SU-DHL-6 (cell line): ENCODE results near the gene BZW2.

ENCODE experiments used
- H2AFZ ChIP-seq: fragments of 200-600 bp; sonication (generic); 2 replicates; pipeline ENCODE4 v1.6.1; 2014; ENCODE audit warnings: low read depth, mild to moderate bottlenecking, moderate library complexity, mixed read lengths, antibody characterized with exemption, low read length; ENCODE audit not compliant: severe bottlenecking
- H3F3A ChIP-seq: fragments of 200-600 bp; shearing (Covaris generic); 2 replicates; pipeline ENCODE4 v1.6.0; 2016; ENCODE audit warnings: antibody characterized with exemption, mild to moderate bottlenecking; ENCODE audit not compliant: insufficient read depth
- H3K27ac ChIP-seq: fragments of 200-600 bp; sonication (generic); 2 replicates; pipeline ENCODE4 v1.5.1; 2016; ENCODE audit warnings: low read depth, mild to moderate bottlenecking, low read length, moderate library complexity, mixed read lengths
- H3K27me3 ChIP-seq: fragments of 200-600 bp; sonication (generic), shearing (Covaris generic); 2 replicates; pipeline ENCODE4 v1.6.0; 2014; ENCODE audit warnings: mild to moderate bottlenecking, low read length
- H3K36me3 ChIP-seq: fragments of 200-600 bp; sonication (generic); 2 replicates; pipeline ENCODE4 v1.6.1; 2014; ENCODE audit warnings: mild to moderate bottlenecking, low read length, mixed read lengths
- H3K4me2 ChIP-seq: fragments of 300-600, 200-600 bp; shearing (Covaris generic), sonication (generic); 2 replicates; pipeline ENCODE4 v1.6.0; 2014; ENCODE audit warnings: low read length, low read depth, mild to moderate bottlenecking; ENCODE audit not compliant: poor library complexity, severe bottlenecking
- H3K4me3 ChIP-seq: fragments of 200-600 bp; sonication (generic); 2 replicates; pipeline ENCODE4 v1.5.1; 2014; ENCODE audit warnings: antibody characterized with exemption, low read length, mild to moderate bottlenecking, mixed read lengths; ENCODE audit not compliant: insufficient read depth, poor library complexity, severe bottlenecking
- H3K79me2 ChIP-seq: fragments of 200-600 bp; sonication (generic); 2 replicates; pipeline ENCODE4 v1.6.1; 2014; ENCODE audit warnings: mild to moderate bottlenecking, low read length, moderate library complexity; ENCODE audit not compliant: insufficient read depth
- H3K9ac ChIP-seq: fragments of 200-600 bp; sonication (generic); 2 replicates; pipeline ENCODE4 v1.7.0; 2014; ENCODE audit warnings: mild to moderate bottlenecking, low read length
- H3K9me2 ChIP-seq: fragments of 200-600 bp; sonication (generic); replicated peaks from 2 replicates; pipeline ENCODE4 v1.6.1; 2014; ENCODE audit warnings: low read length; ENCODE audit not compliant: insufficient read depth
- H3K9me3 ChIP-seq: fragments of 200-600 bp; sonication (generic); 2 replicates; pipeline ENCODE4 v1.6.1; 2014; ENCODE audit warnings: low read length, mixed read lengths; ENCODE audit not compliant: insufficient read depth
- H4K20me1 ChIP-seq: fragments of 200-600 bp; sonication (generic); 2 replicates; pipeline ENCODE4 v1.6.1; 2014; ENCODE audit warnings: low read depth, mild to moderate bottlenecking, antibody characterized with exemption, low read length, moderate library complexity, mixed read lengths
- EZH2phosphoT487 ChIP-seq: fragments of 200-600 bp; sonication (generic), shearing (Covaris generic); conservative IDR thresholded peaks from 2 replicates; pipeline ENCODE4 v1.6.1; 2018; ENCODE audit warnings: mild to moderate bottlenecking, antibody characterized with exemption, low read length, moderate library complexity, mixed read lengths
- TF ChIP-seq, protein P1 (sequence below): fragments of 200-600 bp; sonication (generic); IDR thresholded peaks from one replicate; pipeline ENCODE4 v1.5.1; 2017; ENCODE audit warnings: antibody characterized with exemption, mild to moderate bottlenecking, low read length, moderate library complexity; ENCODE audit not compliant: insufficient read depth, poor library complexity, severe bottlenecking

Gene BZW2

DNA sequence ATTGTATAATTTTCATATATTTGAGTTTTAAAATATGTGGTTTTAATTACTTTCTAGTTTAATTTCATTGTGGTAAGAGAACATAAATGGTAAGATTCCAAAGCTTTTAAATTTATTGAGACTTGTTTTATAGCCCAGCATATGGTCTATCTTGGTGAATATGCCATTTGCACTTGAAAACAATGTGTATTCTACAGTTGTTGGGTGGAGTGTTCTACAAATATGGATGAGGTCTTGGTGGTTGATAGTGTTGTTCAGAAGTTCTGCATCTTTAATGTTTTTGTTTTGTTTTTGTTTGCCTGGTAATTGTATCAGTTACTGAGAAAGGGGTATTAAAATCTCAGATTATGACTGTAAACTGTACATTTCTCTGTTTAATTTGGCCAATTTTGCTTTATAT lies 69.9 kb downstream of the BZW2 start:
- Histone ChIP-seq H3K27me3 (no peaks in the 10 kb centered on the region), H4K20me1 (no peaks in the 10 kb centered on the region), H2AFZ (no peak overlapping the region), H3F3A (peaks cover 4% of the 10 kb centered on the region; the same call in 1 of the 2 replicates), H3K4me3 (no peak overlapping the region), H3K9me2 (no peaks in the 10 kb centered on the region), H3K36me3 (0 out of 2 replicates have a peak, but pooled peaks cover 5% of the 10 kb centered on the region), H3K4me2 (no peak overlapping the region), H3K9me3 (no peaks in the 10 kb centered on the region), H3K9ac (no peak overlapping the region), H3K79me2 (no peaks in the 10 kb centered on the region), H3K27ac (no peak overlapping the region)
- no peak for TF ChIP-seq EZH2phosphoT487
- TF ChIP-seq, protein P1, sequence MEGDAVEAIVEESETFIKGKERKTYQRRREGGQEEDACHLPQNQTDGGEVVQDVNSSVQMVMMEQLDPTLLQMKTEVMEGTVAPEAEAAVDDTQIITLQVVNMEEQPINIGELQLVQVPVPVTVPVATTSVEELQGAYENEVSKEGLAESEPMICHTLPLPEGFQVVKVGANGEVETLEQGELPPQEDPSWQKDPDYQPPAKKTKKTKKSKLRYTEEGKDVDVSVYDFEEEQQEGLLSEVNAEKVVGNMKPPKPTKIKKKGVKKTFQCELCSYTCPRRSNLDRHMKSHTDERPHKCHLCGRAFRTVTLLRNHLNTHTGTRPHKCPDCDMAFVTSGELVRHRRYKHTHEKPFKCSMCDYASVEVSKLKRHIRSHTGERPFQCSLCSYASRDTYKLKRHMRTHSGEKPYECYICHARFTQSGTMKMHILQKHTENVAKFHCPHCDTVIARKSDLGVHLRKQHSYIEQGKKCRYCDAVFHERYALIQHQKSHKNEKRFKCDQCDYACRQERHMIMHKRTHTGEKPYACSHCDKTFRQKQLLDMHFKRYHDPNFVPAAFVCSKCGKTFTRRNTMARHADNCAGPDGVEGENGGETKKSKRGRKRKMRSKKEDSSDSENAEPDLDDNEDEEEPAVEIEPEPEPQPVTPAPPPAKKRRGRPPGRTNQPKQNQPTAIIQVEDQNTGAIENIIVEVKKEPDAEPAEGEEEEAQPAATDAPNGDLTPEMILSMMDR: no peak

GRCh38 chr7:16718111-16718656 lies 72.2 kb downstream of the BZW2 start:
- Histone ChIP-seq H3K27me3 (no peaks in the 10 kb centered on the region), H3K79me2 (no peaks in the 10 kb centered on the region), H3K4me2 (no peak overlapping the region), H3K27ac (no peak overlapping the region), H3K9me3 (no peaks in the 10 kb centered on the region), H4K20me1 (no peaks in the 10 kb centered on the region), H3K9ac (no peak overlapping the region), H3F3A (no peaks in the 10 kb centered on the region), H3K9me2 (no peaks in the 10 kb centered on the region), H3K36me3 (no peaks in the 10 kb centered on the region), H2AFZ (no peak overlapping the region), H3K4me3 (no peak overlapping the region)
- TF ChIP-seq, protein P1: no peak
- TF ChIP-seq EZH2phosphoT487: no peak

- TF ChIP-seq, protein P1: no peak
- TF ChIP-seq EZH2phosphoT487: no peak
- Histone ChIP-seq H3K9me3 (no peaks in the 10 kb centered on the region), H3K4me2 (no peak overlapping the region), H3K27me3 (no peaks in the 10 kb centered on the region), H3K79me2 (no peaks in the 10 kb centered on the region), H3K9me2 (no peaks in the 10 kb centered on the region), H3K27ac (no peak overlapping the region), H3K4me3 (no peak overlapping the region), H2AFZ (no peak overlapping the region), H3K9ac (no peak overlapping the region), H3F3A (no peaks in the 10 kb centered on the region), H3K36me3 (no peaks in the 10 kb centered on the region), H4K20me1 (no peaks in the 10 kb centered on the region)
Measured at GRCh38 chr7:16719699-16720098, 73.7 kb downstream of the BZW2 start.
